Naive thymus-derived CD4-positive, alpha-beta T cell (primary cell): ENCODE results near the gene AGAP1. TPM values are rescaled to one million over a fixed set of nuclear protein-coding genes. Genes with fewer than 3 reads are reported as not detected.

ENCODE experiments used
- ATAC-seq: fragments of 150-1000 bp; cut with Tn5 transposase; 2 replicates; pipeline ENCODE4 v1.10.0; 2021; ENCODE audit warnings: mild to moderate bottlenecking, moderate library complexity
- CTCF ChIA-PET: fragments of 350-600 bp; sonication (Branson Sonifier 250); formaldehyde crosslinking; loops from one replicate; lab custom pipeline; 2021; ENCODE audit warnings: antibody characterized with exemption; lab: Charles Lee
- POLR2A ChIA-PET: fragments of 350-600 bp; sonication (Branson Sonifier 250); formaldehyde crosslinking; loops from one replicate; lab custom pipeline; 2021; ENCODE audit warnings: antibody characterized with exemption, inconsistent platforms; lab: Charles Lee
- DNase-seq, 9 donors: peaks; one replicate each; pipeline versions ENCODE4 v3.0.0 to v3.0.0-alpha.2; 2020 to 2022; ENCODE audit warnings: mixed read lengths in 1 of 9
- H3K27ac ChIP-seq: one replicate; pipeline ENCODE4 v1.7.0; 2013; ENCODE audit warnings: mild to moderate bottlenecking, low read depth, low read length, moderate library complexity
- H3K27me3 ChIP-seq, 2 donors: one replicate each; pipeline ENCODE4 v1.7.0; 2013; ENCODE audit warnings: low read length in 2 of 2, mild to moderate bottlenecking in 2 of 2, moderate library complexity in 2 of 2; ENCODE audit not compliant: control insufficient read depth in 2 of 2, insufficient read depth in 2 of 2
- H3K36me3 ChIP-seq, 3 experiments: 1 replicate in 2 of 3; 2 replicates in 1 of 3; pipeline ENCODE4 v1.7.0; 2013; ENCODE audit warnings: low read length in 3 of 3, mild to moderate bottlenecking in 3 of 3, moderate library complexity in 1 of 3; ENCODE audit not compliant: insufficient read depth in 3 of 3, control insufficient read depth in 2 of 3
- H3K4me1 ChIP-seq, 2 donors: one replicate each; pipeline ENCODE4 v1.7.0; 2013; ENCODE audit warnings: low read length in 2 of 2, mild to moderate bottlenecking in 2 of 2, moderate library complexity in 1 of 2; ENCODE audit not compliant: control insufficient read depth in 2 of 2, insufficient read depth in 2 of 2
- H3K4me3 ChIP-seq: 2 replicates; pipeline ENCODE4 v1.7.0; 2013; ENCODE audit warnings: mild to moderate bottlenecking, low read length
- H3K9me3 ChIP-seq, 3 experiments: 1 replicate in 2 of 3; 2 replicates in 1 of 3; pipeline ENCODE4 v1.7.0; 2013; ENCODE audit warnings: low read length in 3 of 3; ENCODE audit not compliant: control insufficient read depth in 2 of 3
- H3K27ac Mint-ChIP-seq, 9 donors: one replicate each; pipeline ENCODE4 v1.8.0; 2020 to 2022; ENCODE audit warnings: mixed read lengths in 9 of 9, mild to moderate bottlenecking in 8 of 9, moderate library complexity in 5 of 9, inconsistent platforms in 2 of 9
- H3K27me3 Mint-ChIP-seq, 5 donors: one replicate each; pipeline ENCODE4 v1.8.0; 2021 to 2022; ENCODE audit warnings: mixed read lengths in 5 of 5, mild to moderate bottlenecking in 1 of 5
- H3K36me3 Mint-ChIP-seq, 5 donors: one replicate each; pipeline ENCODE4 v1.8.0; 2020 to 2022; ENCODE audit warnings: mixed read lengths in 5 of 5, mild to moderate bottlenecking in 3 of 5, inconsistent platforms in 1 of 5
- H3K4me1 Mint-ChIP-seq, 7 donors: one replicate each; pipeline ENCODE4 v1.8.0; 2020 to 2022; ENCODE audit warnings: mixed read lengths in 7 of 7, mild to moderate bottlenecking in 3 of 7, inconsistent platforms in 1 of 7
- H3K4me3 Mint-ChIP-seq, 10 donors: one replicate each; pipeline ENCODE4 v1.8.0; 2020 to 2022; ENCODE audit warnings: mild to moderate bottlenecking in 10 of 10, mixed read lengths in 10 of 10, moderate library complexity in 6 of 10, inconsistent platforms in 2 of 10
- H3K9me3 Mint-ChIP-seq, 11 donors: one replicate each; pipeline ENCODE4 v1.8.0; 2020 to 2022; ENCODE audit warnings: mixed read lengths in 11 of 11, mild to moderate bottlenecking in 4 of 11, inconsistent platforms in 1 of 11, moderate library complexity in 1 of 11
- intact Hi-C, 2 donors: fragments of 100-400 bp; cut with micrococcal nuclease; formaldehyde crosslinking; loops; one replicate each; pipeline ENCODE4 v1.15.1; 2023
- polyA plus RNA-seq, 2 donors: library from polyadenylated mRNA; unstranded; fragments of 300-500 nt; fragmentation: Illumina TruSeq; gene quantifications; one replicate each; pipeline ENCODE4 v1.2.3, GENCODE V29; 2021
- total RNA-seq, 6 experiments: library from RNA in 5 of 6; stranded (reverse) in 5 of 6; gene quantifications; 1 replicate in 5 of 6; 2 replicates in 1 of 6; pipeline ENCODE4 v1.2.3 and lab custom pipeline; 2021 to 2026

AGAP1 gene
- total and polyA plus RNA-seq, 7 experiments from 2014 or later, result 0.35 to 9.6 (median 0.85) TPM; not detected in 2

- peaks cover 0 to 34% (median 21%) of the 10 kb centered on the region in 7 donors for H3K4me1 Mint-ChIP-seq
- H3K27me3 Mint-ChIP-seq, result peaks cover 54 to 64% (median 61%) of the 10 kb centered on the region in 5 donors
- Histone ChIP-seq H3K4me3 (no peak overlapping the region), H3K4me1 (no peaks in the 10 kb centered on the region), H3K27ac (no peak overlapping the region), H3K27me3 (peaks cover 0 to 9% of the 10 kb centered on the region in 2 donors), H3K9me3 (no peaks in the 10 kb centered on the region), H3K36me3 (no peaks in the 10 kb centered on the region)
- intact Hi-C loops, result no loop called here
- ATAC-seq (no peak), DNase-seq (no peak)
- ChIA-PET CTCF (no interaction called here), POLR2A (no interaction called here)
- no peak overlapping the region for H3K27ac Mint-ChIP-seq
- H3K9me3 Mint-ChIP-seq, result peaks cover 0 to 1% (median 0%) of the 10 kb centered on the region in 11 donors
- no peaks in the 10 kb centered on the region for H3K36me3 Mint-ChIP-seq
- peak overlapping the region in 1 of 10 donors; percentile 77 for H3K4me3 Mint-ChIP-seq
Observed at GRCh38 chr2:236167297-236168109, 673.7 kb downstream of the AGAP1 start.

- ChIA-PET CTCF (no interaction called here), POLR2A (no interaction called here)
- H3K4me3 ChIP-seq, result no peak within 1 kb of the TSS
- H3K4me3 Mint-ChIP-seq, result peak within 1 kb of the TSS in 3 of 10 donors; percentile 7 to 22 (median 21)
- H3K36me3 ChIP-seq, result no peaks in the 10 kb centered on the region
- peaks cover 51 to 61% (median 57%) of the 10 kb centered on the region in 5 donors for H3K27me3 Mint-ChIP-seq
- no peaks in the 10 kb centered on the region for H3K36me3 Mint-ChIP-seq
- no peak for ATAC-seq
- peaks cover 0 to 1% (median 0%) of the 10 kb centered on the region in 11 donors for H3K9me3 Mint-ChIP-seq
- DNase-seq, result no peak
- H3K27ac ChIP-seq, result no peak within 1 kb of the TSS
- H3K4me1 ChIP-seq, result no peaks in the 10 kb centered on the region
- H3K4me1 Mint-ChIP-seq, result peaks cover 0 to 30% (median 21%) of the 10 kb centered on the region in 7 donors
- peak within 1 kb of the TSS in 1 of 9 donors; percentile 79 for H3K27ac Mint-ChIP-seq
- peaks cover 0 to 9% of the 10 kb centered on the region in 2 donors for H3K27me3 ChIP-seq
- intact Hi-C loops, result no loop called here
- no peaks in the 10 kb centered on the region for H3K9me3 ChIP-seq
Observed at GRCh38 chr2:236168110-236169080, 674.6 kb downstream of the AGAP1 start, which contains the start of gene GBX2. Gene GBX2, minus strand, starts transcription at chr2:236168386. Its CDS starts 415 bp downstream, at chr2:236167971.

- peaks cover 6 to 30% (median 21%) of the 10 kb centered on the region in 7 donors for H3K4me1 Mint-ChIP-seq
- intact Hi-C loops, result no loop called here
- peaks cover 0 to 3% (median 0%) of the 10 kb centered on the region in 11 donors for H3K9me3 Mint-ChIP-seq
- H3K36me3 Mint-ChIP-seq, result peaks cover 0 to 5% (median 0%) of the 10 kb centered on the region in 5 donors
- H3K27me3 Mint-ChIP-seq, result peaks cover 58 to 69% (median 64%) of the 10 kb centered on the region in 5 donors
- no peaks in the 10 kb centered on the region for H3K36me3 ChIP-seq
- ChIA-PET POLR2A (no interaction called here), CTCF (no interaction called here)
- peaks cover 0 to 13% of the 10 kb centered on the region in 2 donors for H3K27me3 ChIP-seq
- DNase-seq (no peak), ATAC-seq (no peak)
- H3K27ac ChIP-seq, result no peak overlapping the region
- peak overlapping the region in 1 of 9 donors; percentile 79 for H3K27ac Mint-ChIP-seq
- no peak overlapping the region for H3K4me3 ChIP-seq
- no peaks in the 10 kb centered on the region for H3K4me1 ChIP-seq
- H3K4me3 Mint-ChIP-seq, result peak overlapping the region in 4 of 10 donors; percentile 21 to 39 (median 28)
- no peaks in the 10 kb centered on the region for H3K9me3 ChIP-seq
Observed at GRCh38 chr2:236169151-236169721, 675.4 kb downstream of the AGAP1 start.

- ATAC-seq (no peak), DNase-seq (no peak)
- peak overlapping the region in 1 of 9 donors; percentile 86 for H3K27ac Mint-ChIP-seq
- Histone ChIP-seq H3K4me1 (no peaks in the 10 kb centered on the region), H3K27me3 (peaks cover 0 to 17% of the 10 kb centered on the region in 2 donors), H3K27ac (no peak overlapping the region), H3K36me3 (no peaks in the 10 kb centered on the region), H3K4me3 (no peak overlapping the region), H3K9me3 (no peaks in the 10 kb centered on the region)
- H3K4me1 Mint-ChIP-seq, result peaks cover 8 to 26% (median 18%) of the 10 kb centered on the region in 7 donors
- peaks cover 0 to 6% (median 0%) of the 10 kb centered on the region in 11 donors for H3K9me3 Mint-ChIP-seq
- peak overlapping the region in 4 of 10 donors; percentile 21 to 50 (median 30) for H3K4me3 Mint-ChIP-seq
- CTCF ChIA-PET, result no interaction called here
- intact Hi-C loops, result no loop called here
- H3K27me3 Mint-ChIP-seq, result peaks cover 60 to 73% (median 67%) of the 10 kb centered on the region in 5 donors
- H3K36me3 Mint-ChIP-seq, result peaks cover 0 to 7% (median 0%) of the 10 kb centered on the region in 5 donors
- POLR2A ChIA-PET, result no interaction called here
Observed at GRCh38 chr2:236169741-236170589, 676.1 kb downstream of the AGAP1 start.

GRCh38 chr2:236170590-236171165 is 676.8 kb downstream of the AGAP1 start:
- Histone ChIP-seq H3K27me3 (peaks cover 0 to 17% of the 10 kb centered on the region in 2 donors), H3K4me3 (no peak overlapping the region), H3K4me1 (no peaks in the 10 kb centered on the region), H3K36me3 (no peaks in the 10 kb centered on the region), H3K27ac (no peak overlapping the region), H3K9me3 (no peaks in the 10 kb centered on the region)
- Mint-ChIP-seq H3K4me3 (no peak overlapping the region), H3K9me3 (peaks cover 0 to 6% (median 0%) of the 10 kb centered on the region in 11 donors), H3K4me1 (peaks cover 8 to 22% (median 13%) of the 10 kb centered on the region in 7 donors), H3K27ac (peak overlapping the region in 1 of 9 donors; percentile 86), H3K36me3 (peaks cover 0 to 7% (median 0%) of the 10 kb centered on the region in 5 donors), H3K27me3 (peaks cover 61 to 73% (median 67%) of the 10 kb centered on the region in 5 donors)
- ATAC-seq (no peak), DNase-seq (no peak)
- POLR2A ChIA-PET, result no interaction called here
- CTCF ChIA-PET, result interaction anchor here (0.7 kb wide), 1 partner anchor 19 kb away, joined by 3 read pairs; no protein-coding TSS in a partner anchor
- intact Hi-C loops, result no loop called here
